Right cardiac atrium (tissue), 5 donors: ENCODE data around the gene IDI1. TPM values are rescaled to one million over a fixed set of nuclear protein-coding genes. Genes with fewer than 3 reads are reported as not detected.
A peak's percentile ranks its signal among the peaks of the same experiment; 100 is the strongest.
"Not testable (repeated sequence)": the region's sequence is repeated elsewhere in the genome, so short reads cannot be mapped to it uniquely, and the experiment has no call there.

ENCODE experiments used
- ATAC-seq, 2 donors: fragments of 200-7000 bp; cut with Tn5 transposase; one replicate each; pipeline versions ENCODE4 v1.8.0 to v1.9.1; 2020; ENCODE audit warnings: moderate library complexity in 2 of 2, mild to moderate bottlenecking in 1 of 2
- DNase-seq, 3 donors: peaks; one replicate each; pipeline ENCODE4 v3.0.0-alpha.2; 2020
- H3K27ac ChIP-seq: one replicate; pipeline ENCODE4 v1.5.1; 2013; ENCODE audit warnings: mild to moderate bottlenecking, low read length, control low read depth, moderate library complexity
- H3K27me3 ChIP-seq: one replicate; pipeline ENCODE4 v1.6.1; 2013; ENCODE audit not compliant: control insufficient read depth, insufficient read depth
- H3K4me1 ChIP-seq: one replicate; pipeline ENCODE4 v1.6.1; 2013; ENCODE audit warnings: low read length; ENCODE audit not compliant: control insufficient read depth, insufficient read depth
- H3K4me3 ChIP-seq: one replicate; pipeline ENCODE4 v1.5.1; 2013; ENCODE audit warnings: low read length, control low read depth
- H3K9me3 ChIP-seq: one replicate; pipeline ENCODE4 v1.6.1; 2013; ENCODE audit warnings: low read length; ENCODE audit not compliant: control insufficient read depth
- WGBS: extraction: QIAGEN DNeasy Blood & Tissue Kit; methylation state at CpG from one replicate; pipeline ENCODE4 v1.1.7; 2013; 5-methylcytosine and 5-hydroxymethylcytosine counted together
- intact Hi-C, 4 donors: fragments of 100-400 bp; cut with DNase I; formaldehyde crosslinking; loops; one replicate each; pipeline versions ENCODE4 v1.11.0 to v1.14.0; 2022 to 2023
- polyA plus RNA-seq: library from polyadenylated mRNA; stranded (reverse); fragments of 200-250 nt; gene quantifications from one replicate; pipeline ENCODE4 v1.2.3, GENCODE V29; 2013
- total RNA-seq, 4 donors: library from RNA; stranded (reverse); fragmentation: NEBNext Ultra II Directional; extraction: Animal tissue kit (Norgen Biotek cat#: 25700); gene quantifications; one replicate each; pipeline ENCODE4 v1.2.1, GENCODE V29; 2021
- donor health status: healthy with polysubstance abuse.
- donor health status: DM: no; HTN: yes; CAD: no.
- donor health status: DM: no; HTN: no; CAD: no.
- donor health status: DM: no; HTN: yes; CAD: no; lungs with severe emphysema.
- donor health status: DM: yes; HTN: yes; CAD: no.

IDI1 gene
- total and polyA plus RNA-seq, 5 donors: 14.6 to 30.3 (median 21.1) TPM

DNA sequence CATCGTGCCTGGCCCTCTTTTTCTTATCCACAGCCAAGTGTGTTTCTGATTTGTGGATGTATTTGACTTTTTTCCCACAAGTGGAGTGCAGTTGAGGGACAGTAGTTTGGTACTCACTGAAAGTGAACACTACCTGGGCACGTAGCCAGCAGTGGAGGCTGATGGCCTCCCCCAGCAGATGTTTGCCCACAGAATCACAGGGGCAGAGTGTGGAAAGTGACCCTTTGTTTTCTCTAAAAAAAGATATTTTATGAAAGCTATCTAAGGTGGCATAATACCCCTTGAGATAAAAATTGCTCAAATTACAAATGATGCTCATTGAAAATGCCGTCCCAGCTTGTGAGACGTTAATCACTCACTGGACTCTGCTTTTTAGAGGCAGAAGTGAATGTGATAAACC is 36.3 kb upstream of the IDI1 start:
- Histone ChIP-seq H3K9me3 (no peaks in the 10 kb centered on the region), H3K27ac (no peak overlapping the region), H3K4me3 (no peak overlapping the region), H3K4me1 (no peaks in the 10 kb centered on the region), H3K27me3 (no peaks in the 10 kb centered on the region)
- 85% methylated on average over 4 of the region's 4 CpGs for WGBS
- ATAC-seq: no peak
- intact Hi-C loops: no loop called here
- DNase-seq: no peak

DNA sequence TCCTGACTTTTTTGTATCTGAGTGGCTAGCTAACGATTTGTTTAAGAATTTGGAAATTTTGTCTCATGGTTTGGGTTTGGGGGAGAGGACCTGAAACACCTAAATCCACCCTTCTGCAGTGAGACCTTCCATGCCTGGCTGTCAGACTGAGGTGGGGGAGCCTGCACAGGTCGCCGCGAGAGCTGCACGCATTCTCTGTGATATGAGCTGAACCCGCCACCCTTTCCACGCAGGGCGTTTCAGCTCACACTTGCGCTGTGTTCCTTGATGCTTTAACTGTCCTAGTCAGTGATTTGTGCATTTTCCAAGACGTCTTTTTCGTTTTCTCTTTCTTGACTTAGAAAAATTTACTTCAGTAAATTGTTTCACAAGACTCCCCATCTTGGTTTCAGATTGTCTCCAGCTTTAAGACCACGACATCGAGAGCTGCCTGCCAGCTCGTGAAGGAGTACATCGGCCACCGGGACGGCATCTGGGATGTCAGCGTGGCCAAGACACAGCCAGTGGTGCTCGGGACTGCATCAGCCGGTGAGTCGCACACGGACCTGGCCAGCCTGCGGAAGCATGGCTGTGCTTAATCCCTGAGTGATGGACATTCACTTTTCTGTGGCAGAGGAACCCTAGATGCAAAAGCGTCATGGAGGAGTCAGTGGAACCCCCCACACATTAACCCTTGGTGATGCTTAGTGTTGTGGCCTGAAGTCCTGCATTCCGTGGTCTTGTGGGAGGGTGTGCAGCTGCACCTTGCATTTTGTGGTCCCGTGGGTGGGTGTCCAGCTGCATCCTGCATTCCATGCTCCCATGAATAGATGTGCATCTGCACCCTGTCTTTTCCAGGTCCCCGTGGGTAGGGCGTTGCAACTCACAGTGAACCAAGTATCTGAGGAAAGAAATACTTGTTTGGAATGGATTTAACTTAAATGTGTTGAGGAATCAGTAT is 35.4 kb upstream of the IDI1 start:
- WGBS: 93% methylated on average over 28 of the region's 28 CpGs
- Histone ChIP-seq H3K4me3 (no peak overlapping the region), H3K27me3 (no peaks in the 10 kb centered on the region), H3K9me3 (no peaks in the 10 kb centered on the region), H3K27ac (no peak overlapping the region), H3K4me1 (no peaks in the 10 kb centered on the region)
- intact Hi-C loops: no loop called here
- no peak for ATAC-seq
- no peak for DNase-seq

DNA sequence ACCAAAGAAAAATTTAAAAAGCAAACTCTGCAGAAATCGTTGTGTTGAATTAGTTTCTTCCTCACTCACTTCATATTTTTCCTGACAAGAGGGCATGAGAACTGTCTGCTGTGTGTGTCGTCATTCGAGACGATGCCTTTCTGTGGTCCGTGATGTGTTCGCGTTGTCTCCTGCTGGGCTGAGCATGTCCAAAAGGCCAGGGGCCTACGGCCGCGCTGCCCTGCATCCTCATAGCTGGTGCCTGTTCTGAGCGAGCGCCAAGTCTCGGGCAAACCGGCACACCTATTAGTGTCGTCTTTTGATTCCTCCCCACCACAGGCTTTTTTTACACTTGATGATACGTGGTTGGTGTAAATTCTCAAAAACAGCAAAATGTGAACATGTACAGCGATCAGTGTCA is 34.7 kb upstream of the IDI1 start:
- Histone ChIP-seq H3K27me3 (no peaks in the 10 kb centered on the region), H3K27ac (no peak overlapping the region), H3K9me3 (no peaks in the 10 kb centered on the region), H3K4me1 (no peaks in the 10 kb centered on the region), H3K4me3 (no peak overlapping the region)
- 92% methylated on average over 17 of the region's 17 CpGs for WGBS
- no peak for DNase-seq
- ATAC-seq: no peak
- intact Hi-C loops: no loop called here

DNA sequence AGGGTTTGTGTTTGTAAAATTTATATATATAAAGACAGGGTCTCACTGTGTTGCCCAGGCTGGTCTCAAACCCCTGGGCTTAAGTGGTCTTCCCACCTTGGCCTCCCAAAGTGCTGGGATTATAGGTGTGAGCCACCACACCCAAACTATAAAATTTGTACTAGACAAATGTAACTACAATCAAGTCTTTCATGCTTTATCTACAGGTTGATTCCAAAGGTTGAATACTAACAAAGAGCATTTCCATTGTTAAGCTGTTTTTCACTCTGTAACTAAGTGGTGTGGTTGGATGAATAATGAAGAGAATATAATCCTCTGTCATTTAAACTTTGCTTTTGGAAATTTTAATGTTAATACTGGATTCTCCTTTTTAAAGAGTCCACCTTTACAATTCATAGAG is 29.7 kb upstream of the IDI1 start:
- Histone ChIP-seq H3K4me1 (peaks cover 1% of the 10 kb centered on the region), H3K27me3 (no peaks in the 10 kb centered on the region), H3K9me3 (no peaks in the 10 kb centered on the region), H3K4me3 (no peak overlapping the region), H3K27ac (no peak overlapping the region)
- no peak for DNase-seq
- no peak for ATAC-seq
- intact Hi-C loops: no loop called here

DNA sequence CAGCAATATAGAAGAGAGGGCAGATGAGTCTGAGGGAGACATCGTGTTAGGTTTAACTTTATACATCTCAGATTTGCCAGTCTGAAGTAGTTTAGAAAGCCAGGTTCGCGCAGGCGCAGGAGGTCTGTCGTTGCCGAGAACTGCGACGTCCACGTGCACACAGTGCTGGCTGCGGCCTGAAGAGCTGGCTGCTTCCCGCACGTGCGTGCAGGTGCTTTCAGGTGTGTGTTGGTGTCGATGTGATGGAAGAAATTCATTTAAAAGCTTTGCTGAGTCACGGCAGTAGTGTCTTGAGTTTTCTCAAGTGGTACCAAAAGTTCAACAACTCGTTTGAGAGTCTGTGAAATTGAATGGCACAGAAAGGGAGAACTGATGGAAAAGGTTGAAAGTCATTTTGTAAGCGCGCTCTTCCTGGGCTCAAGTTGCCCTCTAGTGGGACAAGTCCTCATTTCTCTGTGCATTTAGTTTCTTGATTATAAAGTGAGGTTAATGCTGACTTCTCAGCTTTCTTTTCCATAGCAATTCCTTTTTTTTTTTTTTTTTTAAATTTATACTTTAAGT is 25.9 kb upstream of the IDI1 start:
- no peak overlapping the region for H3K4me3 ChIP-seq
- ATAC-seq (peak; percentile 15 to 30), DNase-seq (no peak)
- 85% methylated on average over 18 of the region's 18 CpGs for WGBS
- intact Hi-C loops: no loop called here
- no peak overlapping the region for H3K27ac ChIP-seq
- H3K9me3 ChIP-seq: no peaks in the 10 kb centered on the region
- no peaks in the 10 kb centered on the region for H3K27me3 ChIP-seq
- peaks cover 5% of the 10 kb centered on the region for H3K4me1 ChIP-seq

DNA sequence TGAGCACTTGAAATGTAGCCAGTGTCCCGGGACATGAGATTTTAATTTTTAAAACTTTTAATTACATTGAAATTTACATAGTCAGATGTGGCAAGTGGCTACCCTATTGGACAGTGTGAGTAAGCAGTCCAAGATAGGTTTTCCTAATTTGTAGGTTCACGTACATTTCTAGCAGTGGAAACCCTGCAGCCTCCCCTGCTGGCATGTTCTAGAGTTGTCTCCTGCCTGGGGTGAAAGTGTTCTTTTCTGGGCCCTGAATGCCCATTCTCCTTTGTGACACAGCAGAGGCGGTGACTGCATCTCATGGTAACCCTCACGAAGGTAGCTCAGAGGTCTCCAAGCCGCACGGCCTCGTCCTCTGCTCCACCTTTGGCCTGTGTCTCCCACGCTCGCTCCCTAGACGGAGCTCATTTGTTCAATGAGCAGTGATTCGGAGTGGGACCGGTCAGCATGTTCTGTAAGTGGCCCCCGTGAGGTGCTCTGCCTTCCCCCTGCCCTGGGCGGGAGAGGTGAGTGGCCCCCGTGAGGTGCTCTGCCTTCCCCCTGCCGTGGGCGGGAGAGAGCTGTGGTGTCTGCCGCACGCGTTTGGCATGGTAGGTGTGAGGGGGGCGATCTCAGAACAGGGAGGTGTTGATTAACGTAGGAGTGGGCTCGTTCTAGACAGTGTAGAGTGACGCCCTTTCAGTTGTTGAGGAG is 25.3 kb upstream of the IDI1 start:
- H3K4me1 ChIP-seq: peaks cover 5% of the 10 kb centered on the region
- H3K27ac ChIP-seq: no peak overlapping the region
- H3K9me3 ChIP-seq: no peaks in the 10 kb centered on the region
- no peak overlapping the region for H3K4me3 ChIP-seq
- DNase-seq (no peak), ATAC-seq (peak; percentile 38 to 52)
- intact Hi-C loops: no loop called here
- H3K27me3 ChIP-seq: no peaks in the 10 kb centered on the region
- 86% methylated on average over 24 of the region's 24 CpGs for WGBS

DNA sequence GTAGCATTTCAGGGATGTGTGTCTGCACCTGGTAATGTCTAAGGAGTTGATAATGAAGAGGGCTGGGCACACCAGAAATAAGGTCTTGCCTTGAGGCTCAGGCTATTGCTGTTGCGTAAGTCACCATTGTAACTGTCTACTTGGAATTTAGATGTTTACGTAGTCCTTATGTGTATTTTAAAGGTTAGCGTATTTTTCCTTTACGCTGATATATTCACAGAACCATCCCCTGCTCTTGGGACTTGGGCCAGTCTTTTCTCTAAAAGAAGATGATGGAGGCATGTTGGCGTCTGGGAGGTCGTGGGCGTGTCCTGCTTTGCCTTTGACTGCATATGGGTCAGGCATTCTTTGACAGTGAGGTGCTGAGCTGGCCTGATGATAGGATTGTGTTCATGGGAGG is 22.0 kb upstream of the IDI1 start:
- WGBS: 74% methylated on average over 7 of the region's 7 CpGs
- intact Hi-C loops: no loop called here
- no peaks in the 10 kb centered on the region for H3K9me3 ChIP-seq
- H3K4me3 ChIP-seq: no peak overlapping the region
- no peak for ATAC-seq
- no peak for DNase-seq
- no peaks in the 10 kb centered on the region for H3K27me3 ChIP-seq
- H3K4me1 ChIP-seq: peaks cover 5% of the 10 kb centered on the region
- no peak overlapping the region for H3K27ac ChIP-seq

DNA sequence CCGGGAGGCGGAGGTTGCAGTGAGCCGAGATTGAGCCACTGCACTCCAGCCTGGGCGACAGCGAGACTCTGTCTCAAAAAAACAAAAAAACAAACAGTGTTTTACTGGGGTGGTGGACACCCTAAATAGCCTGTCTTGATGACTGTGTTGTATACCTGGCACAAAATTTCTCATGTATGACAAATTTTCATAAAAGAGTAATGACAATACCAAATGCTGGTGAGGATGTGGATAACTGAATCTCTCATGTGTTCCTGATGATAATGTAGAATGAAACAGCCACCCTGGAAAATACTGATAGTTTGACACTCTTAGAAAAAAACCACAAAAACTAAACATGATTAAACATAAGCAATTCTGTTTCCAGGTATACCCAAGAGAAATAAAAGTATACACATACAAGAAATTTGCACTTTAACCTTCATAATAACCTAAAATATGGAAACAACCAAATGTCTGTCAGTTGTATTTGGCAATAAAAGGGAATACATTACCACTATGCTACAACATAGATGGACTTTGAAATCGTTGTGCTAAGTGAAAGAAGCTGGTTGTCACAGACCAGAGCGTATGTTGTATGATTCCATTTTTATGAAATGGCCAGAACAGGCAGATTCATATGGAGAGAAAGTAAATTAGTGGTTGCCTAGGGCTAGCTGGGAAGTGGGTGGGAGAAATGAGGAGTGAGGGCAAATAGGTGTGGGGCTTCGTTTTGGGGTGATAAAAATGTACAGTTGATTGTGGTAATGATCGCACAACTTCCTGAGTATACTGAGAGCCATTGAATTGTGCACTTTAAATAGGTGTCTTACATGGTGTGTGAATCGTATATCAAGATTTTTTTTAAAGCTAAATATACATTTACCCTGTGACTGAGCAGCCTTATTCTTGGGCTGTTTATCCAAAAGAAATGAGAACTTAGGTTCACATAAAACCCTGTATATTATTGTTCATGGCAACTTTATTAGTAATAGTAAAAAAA is 19.8 kb upstream of the IDI1 start:
- intact Hi-C loops: no loop called here
- no peak for DNase-seq
- H3K4me1 ChIP-seq: peaks cover 4% of the 10 kb centered on the region
- WGBS: 91% methylated on average over 10 of the region's 10 CpGs
- H3K27me3 ChIP-seq: no peaks in the 10 kb centered on the region
- no peak for ATAC-seq
- no peaks in the 10 kb centered on the region for H3K9me3 ChIP-seq
- H3K27ac ChIP-seq: no peak overlapping the region
- no peak overlapping the region for H3K4me3 ChIP-seq

DNA sequence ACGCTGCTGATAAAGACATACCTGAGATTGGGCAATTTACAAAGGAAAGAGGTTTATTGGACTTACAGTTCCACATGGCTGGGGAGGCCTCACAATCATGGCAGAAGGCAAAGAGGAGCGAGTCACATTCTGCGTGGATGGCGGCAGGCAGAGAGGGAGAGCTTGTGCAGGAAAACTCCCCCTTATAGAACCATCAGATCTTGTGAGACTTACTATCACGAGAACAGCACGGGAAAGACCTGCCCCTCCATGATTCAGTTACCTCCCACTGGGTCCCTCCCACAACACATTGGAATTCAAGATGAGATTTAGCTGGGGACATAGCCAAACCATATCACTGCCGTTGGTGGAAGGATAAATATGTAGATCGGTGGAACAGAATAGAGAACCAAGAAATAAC is 17.8 kb upstream of the IDI1 start:
- H3K27me3 ChIP-seq, DNase-seq, intact Hi-C loops, H3K27ac ChIP-seq, H3K4me3 ChIP-seq, H3K9me3 ChIP-seq, H3K4me1 ChIP-seq, ATAC-seq: not testable (repeated sequence)
- 81% methylated on average over 8 of the region's 8 CpGs for WGBS

DNA sequence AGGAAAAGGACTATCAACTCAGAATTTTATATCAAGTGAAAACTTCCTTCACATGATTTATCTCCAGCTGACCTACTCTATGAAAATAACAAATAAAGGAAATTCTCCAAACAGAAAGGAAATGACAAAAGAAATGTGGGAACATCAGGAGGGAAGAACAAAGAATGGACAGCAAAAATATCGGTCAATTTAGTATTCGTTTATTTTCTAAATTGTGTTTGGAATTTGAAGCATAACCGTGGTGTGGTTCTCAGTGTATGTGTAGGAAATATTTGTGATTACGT is 16.0 kb upstream of the IDI1 start:
- Histone ChIP-seq H3K27me3 (no peaks in the 10 kb centered on the region), H3K4me1 (peaks cover 2% of the 10 kb centered on the region), H3K4me3 (no peak overlapping the region), H3K27ac (no peak overlapping the region), H3K9me3 (no peaks in the 10 kb centered on the region)
- ATAC-seq: no peak
- WGBS: 77% methylated on average over 4 of the region's 4 CpGs
- intact Hi-C loops: no loop called here
- DNase-seq: no peak
